Measurements from ENCODE around the gene BPIFB1.

Gene BPIFB1

GRCh38 chr20:33298391-33298790 is 15.4 kb downstream of the BPIFB1 start (continued):
- TF ChIP-seq, protein P1, sequence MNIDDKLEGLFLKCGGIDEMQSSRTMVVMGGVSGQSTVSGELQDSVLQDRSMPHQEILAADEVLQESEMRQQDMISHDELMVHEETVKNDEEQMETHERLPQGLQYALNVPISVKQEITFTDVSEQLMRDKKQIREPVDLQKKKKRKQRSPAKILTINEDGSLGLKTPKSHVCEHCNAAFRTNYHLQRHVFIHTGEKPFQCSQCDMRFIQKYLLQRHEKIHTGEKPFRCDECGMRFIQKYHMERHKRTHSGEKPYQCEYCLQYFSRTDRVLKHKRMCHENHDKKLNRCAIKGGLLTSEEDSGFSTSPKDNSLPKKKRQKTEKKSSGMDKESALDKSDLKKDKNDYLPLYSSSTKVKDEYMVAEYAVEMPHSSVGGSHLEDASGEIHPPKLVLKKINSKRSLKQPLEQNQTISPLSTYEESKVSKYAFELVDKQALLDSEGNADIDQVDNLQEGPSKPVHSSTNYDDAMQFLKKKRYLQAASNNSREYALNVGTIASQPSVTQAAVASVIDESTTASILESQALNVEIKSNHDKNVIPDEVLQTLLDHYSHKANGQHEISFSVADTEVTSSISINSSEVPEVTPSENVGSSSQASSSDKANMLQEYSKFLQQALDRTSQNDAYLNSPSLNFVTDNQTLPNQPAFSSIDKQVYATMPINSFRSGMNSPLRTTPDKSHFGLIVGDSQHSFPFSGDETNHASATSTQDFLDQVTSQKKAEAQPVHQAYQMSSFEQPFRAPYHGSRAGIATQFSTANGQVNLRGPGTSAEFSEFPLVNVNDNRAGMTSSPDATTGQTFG (tag by site-specific recombination; IDR thresholded peaks at IDR 0.05; ENCODE audit: borderline replicate concordance), result no peak
- no peak for TF ChIP-seq ZFP41 (tag by site-specific recombination; IDR thresholded peaks at IDR 0.05; ENCODE audit: borderline replicate concordance)
- TF ChIP-seq ZNF610 (tag by site-specific recombination; IDR thresholded peaks at IDR 0.05; ENCODE audit: borderline replicate concordance), result no peak
- no peak for TF ChIP-seq ZNF138 (tag by site-specific recombination; IDR thresholded peaks at IDR 0.05; ENCODE audit: borderline replicate concordance)
- no peak for TF ChIP-seq ZNF214 (tag by site-specific recombination; IDR thresholded peaks at IDR 0.05; ENCODE audit: borderline replicate concordance)
- no peak for TF ChIP-seq ZNF791 (tag by site-specific recombination; IDR thresholded peaks at IDR 0.05)
- no peak for TF ChIP-seq ZNF19 (tag by site-specific recombination; IDR thresholded peaks at IDR 0.05; ENCODE audit: low read depth)
- no peak for TF ChIP-seq ZBTB1 (tag by site-specific recombination; IDR thresholded peaks at IDR 0.05)
- no peak for TF ChIP-seq ZNF658 (tag by site-specific recombination; IDR thresholded peaks at IDR 0.05)
- TF ChIP-seq ZNF560 (tag by site-specific recombination; IDR thresholded peaks at IDR 0.05; ENCODE audit: borderline replicate concordance), result no peak
- TF ChIP-seq ZNF239 (tag by site-specific recombination; IDR thresholded peaks at IDR 0.05), result no peak
- TF ChIP-seq, protein P2, sequence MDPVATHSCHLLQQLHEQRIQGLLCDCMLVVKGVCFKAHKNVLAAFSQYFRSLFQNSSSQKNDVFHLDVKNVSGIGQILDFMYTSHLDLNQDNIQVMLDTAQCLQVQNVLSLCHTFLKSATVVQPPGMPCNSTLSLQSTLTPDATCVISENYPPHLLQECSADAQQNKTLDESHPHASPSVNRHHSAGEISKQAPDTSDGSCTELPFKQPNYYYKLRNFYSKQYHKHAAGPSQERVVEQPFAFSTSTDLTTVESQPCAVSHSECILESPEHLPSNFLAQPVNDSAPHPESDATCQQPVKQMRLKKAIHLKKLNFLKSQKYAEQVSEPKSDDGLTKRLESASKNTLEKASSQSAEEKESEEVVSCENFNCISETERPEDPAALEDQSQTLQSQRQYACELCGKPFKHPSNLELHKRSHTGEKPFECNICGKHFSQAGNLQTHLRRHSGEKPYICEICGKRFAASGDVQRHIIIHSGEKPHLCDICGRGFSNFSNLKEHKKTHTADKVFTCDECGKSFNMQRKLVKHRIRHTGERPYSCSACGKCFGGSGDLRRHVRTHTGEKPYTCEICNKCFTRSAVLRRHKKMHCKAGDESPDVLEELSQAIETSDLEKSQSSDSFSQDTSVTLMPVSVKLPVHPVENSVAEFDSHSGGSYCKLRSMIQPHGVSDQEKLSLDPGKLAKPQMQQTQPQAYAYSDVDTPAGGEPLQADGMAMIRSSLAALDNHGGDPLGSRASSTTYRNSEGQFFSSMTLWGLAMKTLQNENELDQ (tag by site-specific recombination; IDR thresholded peaks at IDR 0.05; ENCODE audit: low read depth), result no peak

DNA sequence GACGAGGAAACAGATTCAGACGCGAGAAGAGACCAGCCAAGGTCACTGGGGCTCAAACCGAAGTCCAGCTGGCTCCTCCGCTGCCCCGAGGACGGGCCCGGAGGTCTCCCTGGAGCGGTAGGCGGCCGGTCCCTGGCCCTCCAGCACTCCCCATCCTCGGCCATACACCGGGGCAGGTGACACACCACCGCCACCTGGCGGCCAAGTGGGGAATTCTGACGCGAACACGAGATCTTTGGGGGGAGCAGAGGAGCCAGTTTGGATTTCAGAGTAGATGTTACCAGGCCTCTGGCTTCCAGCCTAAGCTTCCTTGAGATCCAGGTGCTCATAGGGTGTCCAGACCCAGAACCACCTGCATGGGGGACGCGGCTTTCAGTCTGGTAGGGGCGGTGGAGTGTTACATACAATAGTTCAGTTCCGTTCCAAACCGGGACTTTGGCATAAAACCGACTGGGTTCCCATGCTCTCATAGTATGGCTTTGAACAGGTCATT is 16.1 kb downstream of the BPIFB1 start:
- Histone ChIP-seq H3K36me3 (ENCODE audit: control insufficient read depth in 2 of 2, insufficient read depth in 1 of 2, low read length in 2 of 2) (no peaks in the 10 kb centered on the region), H3K4me3 (ENCODE audit: low read depth, low read length) (no peak overlapping the region), H3K9me3 (ENCODE audit: control insufficient read depth, insufficient read depth, low read depth, low read length) (no peaks in the 10 kb centered on the region), H3K27ac (ENCODE audit: extremely low read depth, low read depth, low read length) (no peak overlapping the region), H3K4me1 (ENCODE audit: control insufficient read depth, insufficient read depth, low read length) (no peaks in the 10 kb centered on the region)
- ChIA-PET POLR2A (no interaction called here), CTCF (interaction anchor here (0.6 to 3.0 kb wide), 18 partner anchors 10 to 1134 kb away, joined by 3 to 26 read pairs (median 4); no protein-coding TSS in a partner anchor)
- no peak for TF ChIP-seq BCL11A (tag by site-specific recombination; IDR thresholded peaks at IDR 0.05; ENCODE audit: low read depth)
- TF ChIP-seq ZNF645 (tag by site-specific recombination; IDR thresholded peaks at IDR 0.05), result no peak
- TF ChIP-seq KLF16 (tag by site-specific recombination; IDR thresholded peaks at IDR 0.05), result no peak
- TF ChIP-seq, protein P3, sequence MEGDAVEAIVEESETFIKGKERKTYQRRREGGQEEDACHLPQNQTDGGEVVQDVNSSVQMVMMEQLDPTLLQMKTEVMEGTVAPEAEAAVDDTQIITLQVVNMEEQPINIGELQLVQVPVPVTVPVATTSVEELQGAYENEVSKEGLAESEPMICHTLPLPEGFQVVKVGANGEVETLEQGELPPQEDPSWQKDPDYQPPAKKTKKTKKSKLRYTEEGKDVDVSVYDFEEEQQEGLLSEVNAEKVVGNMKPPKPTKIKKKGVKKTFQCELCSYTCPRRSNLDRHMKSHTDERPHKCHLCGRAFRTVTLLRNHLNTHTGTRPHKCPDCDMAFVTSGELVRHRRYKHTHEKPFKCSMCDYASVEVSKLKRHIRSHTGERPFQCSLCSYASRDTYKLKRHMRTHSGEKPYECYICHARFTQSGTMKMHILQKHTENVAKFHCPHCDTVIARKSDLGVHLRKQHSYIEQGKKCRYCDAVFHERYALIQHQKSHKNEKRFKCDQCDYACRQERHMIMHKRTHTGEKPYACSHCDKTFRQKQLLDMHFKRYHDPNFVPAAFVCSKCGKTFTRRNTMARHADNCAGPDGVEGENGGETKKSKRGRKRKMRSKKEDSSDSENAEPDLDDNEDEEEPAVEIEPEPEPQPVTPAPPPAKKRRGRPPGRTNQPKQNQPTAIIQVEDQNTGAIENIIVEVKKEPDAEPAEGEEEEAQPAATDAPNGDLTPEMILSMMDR (tag by site-specific recombination; IDR thresholded peaks at IDR 0.05), result peak; percentile 88
- TF ChIP-seq ZBTB7A (tag by site-specific recombination; IDR thresholded peaks at IDR 0.05; ENCODE audit: low read depth), result no peak
- peak; percentile 68 for TF ChIP-seq ZNF654 (tag by site-specific recombination; IDR thresholded peaks at IDR 0.05; ENCODE audit: low read depth)
- no peak for TF ChIP-seq REST (tag by site-specific recombination; IDR thresholded peaks at IDR 0.05)
- TF ChIP-seq ZBTB48 (tag by site-specific recombination; IDR thresholded peaks at IDR 0.05), result peak; percentile 72
